ENCODE results near the gene BCL10.

GRCh38 chr1:85323770-85324169 lies 47.3 kb upstream of the BCL10 start:
- TF ChIP-seq POLR2A (IDR thresholded peaks at IDR 0.05) (no peak), CTCF (IDR thresholded peaks at IDR 0.05) (no peak)

All from lower leg skin (tissue), 3 donors.